ENCODE measurements around the gene SCAMP3. TPM values are rescaled to one million over a fixed set of nuclear protein-coding genes. Genes with fewer than 3 reads are reported as not detected.

The SCAMP3 gene
- total and polyA plus RNA-seq, 4 donors: 14.9 to 47.0 (median 31.7) TPM

DNA sequence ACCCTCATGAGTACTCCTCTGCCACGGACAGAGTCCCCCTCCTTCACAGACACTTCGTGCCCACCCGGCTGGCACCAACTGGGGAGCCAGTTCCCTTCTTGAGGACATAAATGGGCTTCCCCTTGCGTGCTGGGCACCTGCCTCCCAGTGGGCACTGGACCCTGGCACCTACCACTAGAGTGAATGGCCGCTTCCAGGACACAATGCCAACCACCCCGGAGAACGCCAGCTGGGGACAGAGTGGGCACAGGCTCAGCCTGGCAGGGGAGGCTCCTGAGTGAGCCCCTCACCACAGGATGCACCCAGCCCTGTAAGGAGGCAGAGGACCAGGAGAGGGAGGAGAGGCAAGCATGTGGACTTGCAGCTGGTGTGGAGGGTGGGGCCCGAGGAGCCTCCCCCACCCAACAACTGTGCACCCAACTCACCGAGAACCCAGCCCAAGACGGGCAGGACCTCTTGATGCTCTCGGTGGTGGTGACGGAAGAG lies 7.9 kb downstream of the SCAMP3 start:
- no peaks in the 10 kb centered on the region for H3K9me3 ChIP-seq (ENCODE audit: control insufficient read depth in 4 of 4, low read length in 3 of 4)
- H3K36me3 ChIP-seq (ENCODE audit: control insufficient read depth in 4 of 4, insufficient read depth in 3 of 4, low read depth in 1 of 4, low read length in 3 of 4): peaks cover 0 to 10% (median 2%) of the 10 kb centered on the region in 4 donors
- H3K27ac ChIP-seq (ENCODE audit: low read depth in 1 of 2, low read length in 2 of 2): no peak overlapping the region
- H3K4me3 ChIP-seq (ENCODE audit: low read depth in 1 of 3, low read length in 3 of 3): peak overlapping the region in 1 of 3 donors; percentile 84
- no peaks in the 10 kb centered on the region for H3K27me3 ChIP-seq (ENCODE audit: control insufficient read depth in 4 of 4, insufficient read depth in 4 of 4, low read length in 3 of 4)
- peak overlapping the region in 1 of 2 donors; percentile 36 for H3K9ac ChIP-seq (ENCODE audit: low read depth in 1 of 2, low read length in 2 of 2)
- peaks cover 2 to 36% (median 23%) of the 10 kb centered on the region in 4 donors for H3K4me1 ChIP-seq (ENCODE audit: control insufficient read depth in 4 of 4, insufficient read depth in 4 of 4, low read length in 3 of 4)
- no peak for DNase-seq (ENCODE audit: low spot score)
- TF ChIP-seq NR2F2 (IDR thresholded peaks at IDR 0.05): no peak
- TF ChIP-seq REST (IDR thresholded peaks at IDR 0.05): no peak
- no peak for TF ChIP-seq HNF4A (conservative IDR thresholded peaks at IDR 0.05)
- TF ChIP-seq JUND (IDR thresholded peaks at IDR 0.05): no peak
- TF ChIP-seq RAD21 (IDR thresholded peaks at IDR 0.05): no peak
- TF ChIP-seq ZBTB33 (IDR thresholded peaks at IDR 0.05): no peak
- TF ChIP-seq, protein P1, sequence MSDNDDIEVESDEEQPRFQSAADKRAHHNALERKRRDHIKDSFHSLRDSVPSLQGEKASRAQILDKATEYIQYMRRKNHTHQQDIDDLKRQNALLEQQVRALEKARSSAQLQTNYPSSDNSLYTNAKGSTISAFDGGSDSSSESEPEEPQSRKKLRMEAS (IDR thresholded peaks at IDR 0.05): no peak
- no peak for TF ChIP-seq YY1 (IDR thresholded peaks at IDR 0.05)
- TF ChIP-seq HNF4G (IDR thresholded peaks at IDR 0.05): no peak
- no peak for TF ChIP-seq FOXA2 (IDR thresholded peaks at IDR 0.05)
- no peak for TF ChIP-seq FOXA1 (IDR thresholded peaks at IDR 0.05)
- TF ChIP-seq SP1 (IDR thresholded peaks at IDR 0.05): no peak
- no peak for TF ChIP-seq ATF3 (IDR thresholded peaks at IDR 0.05)
- TF ChIP-seq GABPA (IDR thresholded peaks at IDR 0.05 in 1 of 2, conservative IDR thresholded peaks at IDR 0.05 in 1 of 2): no peak
- no peak for TF ChIP-seq RXRA (IDR thresholded peaks at IDR 0.05)
- no peak for TF ChIP-seq TAF1 (conservative IDR thresholded peaks at IDR 0.05)
- TF ChIP-seq CTCF (IDR thresholded peaks at IDR 0.05; ENCODE audit: low read depth, low read length, missing input control): no peak
- no peak for TF ChIP-seq EGR1 (IDR thresholded peaks at IDR 0.05; ENCODE audit: low read depth in 2 of 2)
- WGBS: 68% methylated on average over 12 of the region's 12 CpGs
